Measurements from ENCODE around the gene RCAN3. TPM values are rescaled to one million over a fixed set of nuclear protein-coding genes. Genes with fewer than 3 reads are reported as not detected.

Gene RCAN3
- total and polyA plus RNA-seq, 10 of the 15 experiments (the other 5 are each of a cell fraction or from before 2014, with no cell fraction given), result 0.02 to 0.46 (median 0.06) TPM; not detected in 3

DNA sequence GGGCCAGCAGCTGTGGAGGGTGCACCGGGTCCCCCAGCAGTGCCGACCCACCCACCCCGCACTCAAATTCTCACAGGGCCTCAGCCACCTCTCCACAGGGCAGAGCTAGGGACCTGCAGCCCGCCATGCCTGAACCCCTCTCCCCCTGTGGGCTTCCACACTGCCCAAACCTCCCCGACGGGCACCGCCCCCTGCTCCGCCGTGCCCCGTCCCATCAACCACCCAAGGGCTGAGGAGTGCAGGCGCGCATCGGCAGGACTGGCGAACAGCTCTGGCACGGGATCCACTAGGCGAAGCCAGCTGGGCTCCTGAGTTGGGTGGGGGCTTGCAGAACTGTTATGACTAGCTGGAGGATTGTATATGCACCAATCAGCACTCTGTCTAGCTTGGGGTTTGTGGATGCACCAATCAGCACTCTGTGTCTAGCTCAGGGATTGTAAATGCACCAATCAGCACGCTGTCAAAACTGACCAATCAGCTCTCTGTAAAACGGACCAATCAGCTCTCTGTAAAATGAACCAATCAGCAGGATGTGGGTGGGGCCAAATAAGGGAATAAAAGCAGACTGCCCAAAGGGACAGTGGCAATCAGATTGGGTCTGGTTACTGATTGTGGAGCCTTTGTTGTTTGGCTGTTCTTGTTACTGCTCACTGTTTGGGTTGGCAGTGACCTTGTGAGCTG lies 12.4 kb upstream of the RCAN3 start:
- DNase-seq (ENCODE audit: low read depth, low spot score) (no peak), FAIRE-seq (no peak), ATAC-seq (no peak)
- H3K9ac ChIP-seq (ENCODE audit: control insufficient read depth, insufficient read depth, low read length), result no peak overlapping the region
- H3K36me3 ChIP-seq (ENCODE audit: control insufficient read depth in 2 of 2, insufficient read depth in 2 of 2, low read length in 1 of 2), result no peaks in the 10 kb centered on the region
- in situ Hi-C loops (cut with MboI), result no loop called here
- intact Hi-C loops (cut with micrococcal nuclease; ENCODE audit: unreplicated experiment), result no loop called here
- ChIA-PET CTCF (interaction anchor here (0.8 to 1.0 kb wide), 2 partner anchors 10 to 37 kb away, joined by 3 read pairs; no protein-coding TSS in a partner anchor), POLR2A (interaction anchor here (0.6 kb wide), 1 partner anchor 14 kb away, joined by 4 read pairs; no protein-coding TSS in a partner anchor), RAD21 (ENCODE audit: unreplicated experiment) (no interaction called here), SMC1A (ENCODE audit: uncharacterized antibody, unreplicated experiment) (interaction anchor here (1.1 kb wide), 1 partner anchor 16 kb away, joined by 3 read pairs; no protein-coding TSS in a partner anchor)
- no peaks in the 10 kb centered on the region for H3K79me2 ChIP-seq (ENCODE audit: control insufficient read depth, insufficient read depth, low read length)
- H3K27me3 ChIP-seq (replicated peaks in 1 of 2; ENCODE audit: control insufficient read depth in 2 of 2, insufficient read depth in 2 of 2, low read length in 1 of 2), result no peaks in the 10 kb centered on the region
- no peaks in the 10 kb centered on the region for H4K20me1 ChIP-seq (ENCODE audit: control insufficient read depth, insufficient read depth)
- BruUV-seq (replicated peaks), result no TSS peak
- no peak overlapping the region for H3K4me3 ChIP-seq
- H3K9me3 ChIP-seq (replicated peaks; ENCODE audit: control insufficient read depth, insufficient read depth, low read length), result peaks cover 5% of the 10 kb centered on the region; the same call in 2 of the 3 replicates
- 84% methylated on average over 15 of the region's 18 CpGs for WGBS (ENCODE audit: insufficient coverage, insufficient replicate concordance, low lambda C conversion rate, missing lambda C conversion rate)
- H2AFZ ChIP-seq (ENCODE audit: control insufficient read depth, low read depth, low read length), result no peak overlapping the region
- H3K27ac ChIP-seq (ENCODE audit: control insufficient read depth, insufficient read depth), result no peak overlapping the region
- TF ChIP-seq NRF1 (conservative IDR thresholded peaks at IDR 0.05; ENCODE audit: low read depth, low read length) (no peak), NFYB (IDR thresholded peaks at IDR 0.05; ENCODE audit: insufficient read depth, low read depth, low read length) (peak; percentile 82)
- H3K4me1 ChIP-seq (ENCODE audit: control insufficient read depth, insufficient read depth, low read length), result no peaks in the 10 kb centered on the region
- H3K4me2 ChIP-seq (ENCODE audit: control insufficient read depth, insufficient read depth), result no peak overlapping the region

- 61% methylated on average over 15 of the region's 15 CpGs for WGBS (ENCODE audit: insufficient coverage, insufficient replicate concordance, low lambda C conversion rate, missing lambda C conversion rate)
- TF ChIP-seq IRF4 (IDR thresholded peaks at IDR 0.05; ENCODE audit: low read depth, low read length) (no peak), SREBF2 (IDR thresholded peaks at IDR 0.05; ENCODE audit: low read length) (no peak), SREBF1 (IDR thresholded peaks at IDR 0.05; ENCODE audit: low read length) (no peak), MYC (IDR thresholded peaks at IDR 0.05; ENCODE audit: insufficient read depth, insufficient read length, insufficient replicate concordance, low read length, severe bottlenecking) (no peak), CHD1 (IDR thresholded peaks at IDR 0.05; ENCODE audit: low read depth, low read length) (no peak), NFYB (IDR thresholded peaks at IDR 0.05; ENCODE audit: insufficient read depth, low read depth, low read length) (no peak), SMC3 (IDR thresholded peaks at IDR 0.05; ENCODE audit: borderline replicate concordance, low read length) (no peak), MXI1 (IDR thresholded peaks at IDR 0.05; ENCODE audit: low read depth, low read length) (no peak), SMAD5 (IDR thresholded peaks at IDR 0.05; ENCODE audit: low read depth) (no peak)
- TF ChIP-seq, protein P1, sequence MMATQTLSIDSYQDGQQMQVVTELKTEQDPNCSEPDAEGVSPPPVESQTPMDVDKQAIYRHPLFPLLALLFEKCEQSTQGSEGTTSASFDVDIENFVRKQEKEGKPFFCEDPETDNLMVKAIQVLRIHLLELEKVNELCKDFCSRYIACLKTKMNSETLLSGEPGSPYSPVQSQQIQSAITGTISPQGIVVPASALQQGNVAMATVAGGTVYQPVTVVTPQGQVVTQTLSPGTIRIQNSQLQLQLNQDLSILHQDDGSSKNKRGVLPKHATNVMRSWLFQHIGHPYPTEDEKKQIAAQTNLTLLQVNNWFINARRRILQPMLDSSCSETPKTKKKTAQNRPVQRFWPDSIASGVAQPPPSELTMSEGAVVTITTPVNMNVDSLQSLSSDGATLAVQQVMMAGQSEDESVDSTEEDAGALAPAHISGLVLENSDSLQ (IDR thresholded peaks at IDR 0.05), result no peak
- TF ChIP-seq, protein P2, sequence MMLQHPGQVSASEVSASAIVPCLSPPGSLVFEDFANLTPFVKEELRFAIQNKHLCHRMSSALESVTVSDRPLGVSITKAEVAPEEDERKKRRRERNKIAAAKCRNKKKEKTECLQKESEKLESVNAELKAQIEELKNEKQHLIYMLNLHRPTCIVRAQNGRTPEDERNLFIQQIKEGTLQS (IDR thresholded peaks at IDR 0.05; ENCODE audit: borderline replicate concordance, extremely low read depth, low read depth, low read length), result no peak
These were observed 10.9 kb upstream of the RCAN3 start for GRCh38 chr1:24491577-24492360.

More at GRCh38 chr1:24491577-24492360, 10.9 kb upstream of the RCAN3 start:
- DNase-seq (ENCODE audit: low read depth, low spot score) (no peak), ATAC-seq (no peak), FAIRE-seq (no peak)
- H3K4me1 ChIP-seq (ENCODE audit: control insufficient read depth, insufficient read depth, low read length), result no peaks in the 10 kb centered on the region
- peaks cover 5% of the 10 kb centered on the region; the same call in 2 of the 3 replicates for H3K9me3 ChIP-seq (replicated peaks; ENCODE audit: control insufficient read depth, insufficient read depth, low read length)
- H4K20me1 ChIP-seq (ENCODE audit: control insufficient read depth, insufficient read depth), result no peaks in the 10 kb centered on the region
- SMC1A ChIA-PET (ENCODE audit: uncharacterized antibody, unreplicated experiment), result no interaction called here
- intact Hi-C loops (cut with micrococcal nuclease; ENCODE audit: unreplicated experiment) (no loop called here), in situ Hi-C loops (cut with MboI) (no loop called here)
- POLR2A ChIA-PET, result no interaction called here
- no peak overlapping the region for H3K9ac ChIP-seq (ENCODE audit: control insufficient read depth, insufficient read depth, low read length)
- no peak overlapping the region for H3K4me3 ChIP-seq
- BruUV-seq (replicated peaks), result no TSS peak
- RAD21 ChIA-PET (ENCODE audit: unreplicated experiment), result interaction anchor here (0.6 kb wide), 1 partner anchor 196 kb away, joined by 3 read pairs; no protein-coding TSS in a partner anchor
- no peak overlapping the region for H3K27ac ChIP-seq (ENCODE audit: control insufficient read depth, insufficient read depth)
- H2AFZ ChIP-seq (ENCODE audit: control insufficient read depth, low read depth, low read length), result no peak overlapping the region
- no peak overlapping the region for H3K4me2 ChIP-seq (ENCODE audit: control insufficient read depth, insufficient read depth)
- H3K79me2 ChIP-seq (ENCODE audit: control insufficient read depth, insufficient read depth, low read length), result no peaks in the 10 kb centered on the region
- H3K27me3 ChIP-seq (replicated peaks in 1 of 2; ENCODE audit: control insufficient read depth in 2 of 2, insufficient read depth in 2 of 2, low read length in 1 of 2), result no peaks in the 10 kb centered on the region
- H3K36me3 ChIP-seq (ENCODE audit: control insufficient read depth in 2 of 2, insufficient read depth in 2 of 2, low read length in 1 of 2), result no peaks in the 10 kb centered on the region
- CTCF ChIA-PET, result interaction anchor here (0.9 to 1.0 kb wide), 2 partner anchors 35 to 77 kb away, joined by 3 read pairs; no protein-coding TSS in a partner anchor

Measured in GM12878 (cell line).